ENCODE measurements around the gene DNAH2. TPM values are rescaled to one million over a fixed set of nuclear protein-coding genes. Genes with fewer than 3 reads are reported as not detected.

The DNAH2 gene
- total RNA-seq, 2 donors from 2014 or later, result under 0.01 TPM; not detected in 1

DNA sequence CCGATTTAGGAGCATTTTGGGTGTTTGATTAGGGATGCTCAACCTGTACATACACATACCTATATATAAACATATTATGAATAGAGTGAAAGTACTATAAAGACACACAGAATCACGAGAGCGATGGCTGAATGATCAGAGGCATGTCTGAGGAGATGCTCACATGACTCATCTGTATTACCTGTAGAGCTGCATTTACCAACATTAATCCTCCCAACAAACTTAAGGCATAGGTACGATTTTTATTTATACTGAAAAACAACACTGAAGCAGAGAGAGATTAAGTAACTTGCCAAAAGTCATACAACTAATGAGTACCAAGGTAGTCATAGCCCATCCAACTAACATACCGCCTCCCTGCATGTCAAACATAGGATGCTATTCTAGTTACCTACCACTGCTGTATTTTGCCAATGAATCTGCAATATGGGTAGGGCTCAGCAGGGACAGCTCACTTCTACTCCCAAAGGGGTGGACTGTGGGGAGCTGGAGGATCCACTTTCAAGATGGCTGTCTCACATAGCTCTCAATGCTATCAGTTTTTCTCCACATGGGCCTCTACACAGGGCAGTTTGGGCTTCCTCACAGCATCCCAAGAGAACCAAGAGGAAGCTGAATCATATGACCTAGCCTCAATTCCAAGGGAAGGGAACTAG is 147.6 kb downstream of the DNAH2 start:
- Histone ChIP-seq H3K4me3 (no peak overlapping the region), H3K9me3 (no peaks in the 10 kb centered on the region), H3K27ac (no peak overlapping the region), H3K36me3 (peaks cover 5% of the 10 kb centered on the region), H3K27me3 (replicated peaks; ENCODE audit: insufficient read depth) (no peaks in the 10 kb centered on the region), H3K4me1 (ENCODE audit: control insufficient read depth in 1 of 2, low read depth in 2 of 2) (no peaks in the 10 kb centered on the region)
- DNase-seq (ENCODE audit: low spot score), result no peak
- ATAC-seq (ENCODE audit: insufficient number of reproducible peaks, low FRiP score, low read depth), result no peak
- TF ChIP-seq, protein P1, sequence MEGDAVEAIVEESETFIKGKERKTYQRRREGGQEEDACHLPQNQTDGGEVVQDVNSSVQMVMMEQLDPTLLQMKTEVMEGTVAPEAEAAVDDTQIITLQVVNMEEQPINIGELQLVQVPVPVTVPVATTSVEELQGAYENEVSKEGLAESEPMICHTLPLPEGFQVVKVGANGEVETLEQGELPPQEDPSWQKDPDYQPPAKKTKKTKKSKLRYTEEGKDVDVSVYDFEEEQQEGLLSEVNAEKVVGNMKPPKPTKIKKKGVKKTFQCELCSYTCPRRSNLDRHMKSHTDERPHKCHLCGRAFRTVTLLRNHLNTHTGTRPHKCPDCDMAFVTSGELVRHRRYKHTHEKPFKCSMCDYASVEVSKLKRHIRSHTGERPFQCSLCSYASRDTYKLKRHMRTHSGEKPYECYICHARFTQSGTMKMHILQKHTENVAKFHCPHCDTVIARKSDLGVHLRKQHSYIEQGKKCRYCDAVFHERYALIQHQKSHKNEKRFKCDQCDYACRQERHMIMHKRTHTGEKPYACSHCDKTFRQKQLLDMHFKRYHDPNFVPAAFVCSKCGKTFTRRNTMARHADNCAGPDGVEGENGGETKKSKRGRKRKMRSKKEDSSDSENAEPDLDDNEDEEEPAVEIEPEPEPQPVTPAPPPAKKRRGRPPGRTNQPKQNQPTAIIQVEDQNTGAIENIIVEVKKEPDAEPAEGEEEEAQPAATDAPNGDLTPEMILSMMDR (IDR thresholded peaks at IDR 0.05), result no peak

DNA sequence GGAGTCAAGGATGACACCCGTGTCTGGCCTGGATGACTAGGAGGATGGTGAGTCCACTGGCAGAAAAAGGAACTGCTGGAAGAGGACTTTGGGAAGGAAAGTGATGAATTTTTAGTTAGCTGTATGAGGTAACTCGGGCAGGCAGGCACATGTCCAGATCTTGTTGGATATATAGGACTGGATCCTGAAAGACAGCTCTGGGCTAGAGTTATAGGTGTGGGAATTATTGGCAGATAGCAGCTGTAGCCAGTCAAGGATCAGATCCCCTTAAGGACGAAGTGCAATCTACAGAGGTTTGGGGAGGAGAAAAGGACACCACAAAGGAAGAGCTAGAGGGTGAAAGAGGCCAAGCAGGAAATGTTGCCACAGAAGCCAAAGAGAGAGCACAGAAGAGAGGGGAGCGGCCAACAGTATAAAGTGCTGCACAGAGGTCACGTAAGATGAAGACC is 150.4 kb downstream of the DNAH2 start:
- Histone ChIP-seq H3K9me3 (no peaks in the 10 kb centered on the region), H3K36me3 (peaks cover 5% of the 10 kb centered on the region), H3K27me3 (replicated peaks; ENCODE audit: insufficient read depth) (no peaks in the 10 kb centered on the region), H3K27ac (no peak overlapping the region), H3K4me3 (no peak overlapping the region), H3K4me1 (ENCODE audit: control insufficient read depth in 1 of 2, low read depth in 2 of 2) (no peaks in the 10 kb centered on the region)
- DNase-seq (ENCODE audit: low spot score) (no peak), ATAC-seq (ENCODE audit: insufficient number of reproducible peaks, low FRiP score, low read depth) (no peak)
- TF ChIP-seq, protein P1 (IDR thresholded peaks at IDR 0.05), result no peak

DNA sequence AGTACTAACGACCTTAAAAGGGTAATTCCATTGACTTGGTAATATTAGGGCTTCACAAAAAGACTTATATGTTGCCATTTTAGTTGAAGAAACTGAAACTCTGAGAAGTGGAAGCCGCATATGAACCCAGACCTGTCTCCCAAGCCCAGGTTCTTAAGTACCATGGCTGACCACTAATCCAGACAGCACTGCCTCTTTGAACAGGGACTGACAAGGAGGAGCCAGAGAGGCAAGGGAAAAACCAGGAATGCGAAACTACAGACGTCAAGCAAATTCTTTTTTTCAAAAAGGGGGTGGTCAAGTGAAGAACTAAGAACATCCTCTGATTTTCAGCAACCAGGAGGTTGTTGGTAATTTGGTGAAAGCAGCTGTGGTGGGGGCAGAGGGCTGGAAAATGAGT is 155.5 kb downstream of the DNAH2 start:
- Histone ChIP-seq H3K27ac (no peak overlapping the region), H3K4me3 (no peak overlapping the region), H3K9me3 (no peaks in the 10 kb centered on the region), H3K27me3 (replicated peaks; ENCODE audit: insufficient read depth) (no peaks in the 10 kb centered on the region), H3K36me3 (no peaks in the 10 kb centered on the region), H3K4me1 (ENCODE audit: control insufficient read depth in 1 of 2, low read depth in 2 of 2) (no peaks in the 10 kb centered on the region)
- DNase-seq (ENCODE audit: low spot score) (no peak), ATAC-seq (ENCODE audit: insufficient number of reproducible peaks, low FRiP score, low read depth) (no peak)
- TF ChIP-seq, protein P1 (IDR thresholded peaks at IDR 0.05), result no peak

DNA sequence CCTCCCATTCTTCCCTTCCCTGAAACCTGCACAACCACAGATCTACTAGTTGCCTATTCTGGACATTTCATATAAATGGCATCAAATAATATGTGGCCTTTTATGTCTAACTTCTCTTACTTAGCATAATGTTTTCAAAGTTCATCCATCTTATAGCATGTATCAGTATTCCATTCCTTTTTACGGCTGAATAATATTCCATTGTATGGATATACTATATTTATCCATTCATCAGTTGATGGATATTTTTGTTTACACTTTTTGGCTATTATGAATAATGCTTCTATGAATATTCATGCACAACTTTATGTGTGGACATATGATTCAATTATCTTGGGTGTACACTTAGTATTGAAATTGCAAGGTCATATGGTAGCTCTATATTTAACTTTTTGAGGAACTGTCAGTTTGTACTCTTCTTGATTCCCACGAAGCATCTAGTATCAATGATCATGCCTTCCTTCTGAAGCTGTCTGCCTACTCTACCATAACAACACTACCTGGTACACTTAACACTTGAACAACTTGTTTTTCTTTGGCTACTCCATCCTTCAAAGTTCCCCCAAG is 158.3 kb downstream of the DNAH2 start:
- Histone ChIP-seq H3K4me3 (no peak overlapping the region), H3K4me1 (ENCODE audit: control insufficient read depth in 1 of 2, low read depth in 2 of 2) (no peaks in the 10 kb centered on the region), H3K36me3 (no peaks in the 10 kb centered on the region), H3K9me3 (no peaks in the 10 kb centered on the region), H3K27ac (no peak overlapping the region), H3K27me3 (replicated peaks; ENCODE audit: insufficient read depth) (no peaks in the 10 kb centered on the region)
- DNase-seq (ENCODE audit: low spot score), result no peak
- TF ChIP-seq, protein P1 (IDR thresholded peaks at IDR 0.05), result no peak
- no peak for ATAC-seq (ENCODE audit: insufficient number of reproducible peaks, low FRiP score, low read depth)

DNA sequence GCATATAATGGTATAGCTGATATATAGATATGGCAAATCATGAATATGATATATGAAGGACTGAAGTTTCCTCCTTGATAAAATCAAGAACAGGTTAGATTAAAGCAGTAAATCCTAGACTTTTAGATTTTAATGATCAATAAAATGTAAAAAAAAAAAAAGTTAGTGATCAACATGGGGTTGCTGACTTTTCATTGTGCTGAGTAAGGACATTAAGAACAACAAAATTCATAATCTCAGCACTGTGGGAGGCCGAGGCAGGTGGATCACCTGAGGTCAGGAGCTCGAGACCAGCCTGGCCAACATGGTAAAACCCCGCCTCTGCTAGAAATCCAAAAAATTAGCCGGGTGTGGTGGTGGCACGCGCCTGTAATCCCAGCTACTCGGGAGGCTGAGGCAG is 160.7 kb downstream of the DNAH2 start:
- ATAC-seq (ENCODE audit: insufficient number of reproducible peaks, low FRiP score, low read depth) (no peak), DNase-seq (ENCODE audit: low spot score) (no peak)
- Histone ChIP-seq H3K27me3 (replicated peaks; ENCODE audit: insufficient read depth) (no peaks in the 10 kb centered on the region), H3K36me3 (no peaks in the 10 kb centered on the region), H3K4me1 (ENCODE audit: control insufficient read depth in 1 of 2, low read depth in 2 of 2) (peaks cover 0 to 22% of the 10 kb centered on the region in 2 donors), H3K4me3 (no peak overlapping the region), H3K9me3 (no peaks in the 10 kb centered on the region), H3K27ac (no peak overlapping the region)
- TF ChIP-seq, protein P1 (IDR thresholded peaks at IDR 0.05), result no peak

Measured in thoracic aorta (tissue), 2 donors.